WERI-Rb-1 (cell line): ENCODE measurements around the gene DCANP1.
A peak's percentile ranks its signal among the peaks of the same experiment; 100 is the strongest.

ENCODE experiments used
- DNase-seq: peaks from one replicate; pipeline ENCODE4 v3.0.0-alpha.2; 2020
- H3K27ac ChIP-seq: fragments of 250-450 bp; sonication (Bioruptor Pico); 2 replicates; pipeline ENCODE4 v1.5.1; 2020; ENCODE audit warnings: mild to moderate bottlenecking, moderate library complexity
- H3K27me3 ChIP-seq: fragments of 250-450 bp; sonication (Bioruptor Pico); 2 replicates; pipeline ENCODE4 v1.5.1; 2021; ENCODE audit warnings: mild to moderate bottlenecking, low read depth, moderate library complexity; ENCODE audit not compliant: insufficient read depth, severe bottlenecking
- H3K36me3 ChIP-seq: fragments of 250-450 bp; sonication (Bioruptor Pico); 2 replicates; pipeline ENCODE4 v1.5.1; 2020; ENCODE audit warnings: mild to moderate bottlenecking, moderate library complexity
- H3K4me3 ChIP-seq: 2 replicates; pipeline ENCODE4 v1.5.1; 2011; ENCODE audit warnings: low read depth, mild to moderate bottlenecking, control low read depth, low read length
- H3K9me3 ChIP-seq: fragments of 250-450 bp; sonication (Bioruptor Pico); 2 replicates; pipeline ENCODE4 v1.5.1; 2021; ENCODE audit warnings: mild to moderate bottlenecking, moderate library complexity; ENCODE audit not compliant: severe bottlenecking
- CTCF ChIP-seq: IDR thresholded peaks from 2 replicates; pipeline ENCODE4 v1.5.1; 2011; ENCODE audit warnings: low read depth, mild to moderate bottlenecking, control low read depth, inconsistent platforms, low read length

Gene DCANP1

DNA sequence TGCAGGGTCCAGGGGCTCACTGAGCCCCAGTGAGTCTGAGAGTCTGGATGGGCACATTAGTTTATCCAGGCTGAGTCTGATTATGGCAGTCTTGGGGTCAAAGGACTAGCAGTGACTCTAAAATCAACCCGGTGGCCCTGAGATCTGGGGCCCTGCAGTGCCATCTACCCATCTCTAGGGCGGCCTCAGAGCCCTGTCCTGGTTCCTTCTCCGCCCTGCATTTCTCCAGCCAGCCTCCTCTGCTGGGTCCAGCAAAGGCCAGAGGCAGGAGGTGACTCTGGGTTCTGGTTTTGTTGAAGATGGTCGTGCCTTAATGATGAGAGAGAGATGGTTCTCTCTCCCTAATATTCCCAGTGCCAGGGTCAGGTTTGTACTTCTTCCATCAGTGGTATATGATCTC is 15.0 kb downstream of the DCANP1 start:
- H3K36me3 ChIP-seq, result no peaks in the 10 kb centered on the region
- H3K27me3 ChIP-seq, result no peaks in the 10 kb centered on the region
- H3K27ac ChIP-seq, result no peak overlapping the region
- H3K9me3 ChIP-seq, result no peaks in the 10 kb centered on the region
- no peak for DNase-seq
- no peak overlapping the region for H3K4me3 ChIP-seq
- TF ChIP-seq CTCF, result no peak

DNA sequence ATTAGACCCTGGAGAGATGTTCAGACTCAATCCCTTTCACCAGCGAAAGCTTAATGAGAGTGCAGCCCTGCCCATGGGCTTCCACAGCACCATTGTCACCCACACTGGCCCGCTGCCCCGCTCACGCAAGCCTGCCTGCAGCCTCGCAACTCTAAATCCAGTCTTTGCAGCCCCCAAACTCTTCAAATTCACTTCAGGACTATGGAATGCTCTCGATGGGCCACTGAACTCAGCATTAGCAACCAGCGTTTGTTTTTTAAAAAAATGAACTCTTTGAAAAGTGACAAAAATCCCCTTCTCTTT is 17.1 kb downstream of the DCANP1 start:
- DNase-seq, result no peak
- TF ChIP-seq CTCF, result no peak
- H3K27ac ChIP-seq, result no peak overlapping the region

DNA sequence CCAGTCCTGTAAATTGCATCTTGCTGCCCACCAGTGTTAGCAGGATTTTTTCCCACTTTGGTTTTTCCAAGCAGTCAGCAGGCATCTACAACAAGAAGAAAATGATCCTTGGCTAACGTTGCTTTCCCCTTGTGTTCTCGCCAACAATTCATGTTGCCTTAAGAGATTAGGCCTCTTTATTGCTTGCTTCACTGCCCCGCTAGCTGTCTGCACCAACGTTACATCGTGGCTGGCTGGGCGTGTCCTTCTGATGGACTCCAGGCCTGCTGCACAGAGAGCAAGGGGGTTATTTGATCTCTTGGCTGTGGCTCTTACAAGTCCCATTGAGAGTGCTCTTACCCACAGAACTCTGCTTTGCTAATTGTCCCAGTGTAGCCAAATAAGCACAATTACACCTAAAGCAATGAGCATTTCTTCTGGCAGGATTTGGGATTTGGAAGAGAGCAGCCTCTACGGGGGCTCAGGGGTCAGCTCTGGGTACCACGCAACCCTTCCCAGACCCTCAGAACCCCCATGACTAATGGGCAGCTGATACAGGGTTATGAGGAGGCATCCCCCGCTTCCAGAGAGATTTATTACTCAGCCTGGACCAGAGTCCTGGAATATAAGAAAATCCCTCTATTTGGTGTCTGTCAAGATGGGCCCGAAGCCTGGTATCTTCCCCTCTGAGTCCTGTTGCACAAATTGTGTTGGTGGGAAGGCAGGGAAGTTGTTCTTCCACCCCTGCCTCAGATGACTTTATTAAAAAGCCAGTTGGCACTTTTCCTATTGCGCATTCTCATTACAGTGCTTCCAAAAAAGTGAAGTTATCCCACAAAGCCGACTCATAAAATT is 17.6 kb downstream of the DCANP1 start:
- TF ChIP-seq CTCF, result no peak

More for the DNA sequence above, 17.1 kb downstream of the DCANP1 start:
- Histone ChIP-seq H3K4me3 (no peak overlapping the region), H3K27me3 (no peaks in the 10 kb centered on the region), H3K9me3 (no peaks in the 10 kb centered on the region), H3K36me3 (no peaks in the 10 kb centered on the region)

DNA sequence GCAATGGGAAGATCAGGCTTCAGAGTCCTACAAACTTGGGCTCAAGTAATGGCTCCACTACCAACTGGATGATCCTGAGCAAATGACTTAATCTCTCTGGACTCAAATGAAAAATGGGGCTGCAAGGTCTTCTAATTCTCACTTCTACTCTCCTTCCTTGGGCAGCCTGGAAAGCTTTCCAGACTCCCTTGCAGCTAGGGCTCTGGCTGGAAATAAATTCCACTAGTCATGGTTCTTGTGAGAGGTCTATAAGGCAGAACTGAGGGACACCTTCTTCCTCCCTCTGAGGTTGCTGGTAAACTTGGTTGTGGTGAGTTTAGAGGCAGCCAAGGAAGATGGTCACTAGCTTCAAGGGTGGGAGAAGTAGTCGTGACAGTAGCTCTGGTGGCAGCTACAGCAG is 18.6 kb downstream of the DCANP1 start:
- DNase-seq, result no peak
- H3K27ac ChIP-seq, result peak overlapping the region; percentile 41; the same call in 1 of the 2 replicates
- H3K27me3 ChIP-seq, result no peaks in the 10 kb centered on the region
- H3K9me3 ChIP-seq, result no peaks in the 10 kb centered on the region
- H3K36me3 ChIP-seq, result no peaks in the 10 kb centered on the region
- H3K4me3 ChIP-seq, result no peak overlapping the region
- no peak for TF ChIP-seq CTCF

More for the DNA sequence above, 17.6 kb downstream of the DCANP1 start:
- peak; percentile 87 for DNase-seq
- no peaks in the 10 kb centered on the region for H3K36me3 ChIP-seq
- no peaks in the 10 kb centered on the region for H3K27me3 ChIP-seq
- no peaks in the 10 kb centered on the region for H3K9me3 ChIP-seq
- peak overlapping the region; percentile 4; the same call in 1 of the 2 replicates for H3K4me3 ChIP-seq
- peak overlapping the region; percentile 41 for H3K27ac ChIP-seq

- peak; percentile 69 for TF ChIP-seq CTCF
- DNase-seq, result peak; percentile 52
- no peak overlapping the region for H3K27ac ChIP-seq
- no peaks in the 10 kb centered on the region for H3K9me3 ChIP-seq
- H3K27me3 ChIP-seq, result no peaks in the 10 kb centered on the region
- H3K36me3 ChIP-seq, result no peaks in the 10 kb centered on the region
- H3K4me3 ChIP-seq, result no peak overlapping the region
These were observed 20.8 kb downstream of the DCANP1 start for GRCh38 chr5:135426102-135427082.
